HG03097 (cell line): Measurements from ENCODE around the gene C4orf54.

Experiments used
- ATAC-seq: cut with Tn5 transposase; IDR thresholded peaks from one replicate; pipeline ENCODE4 v1.9.1; 2021; ENCODE audit not compliant: unreplicated experiment, low FRiP score

C4orf54 gene

DNA sequence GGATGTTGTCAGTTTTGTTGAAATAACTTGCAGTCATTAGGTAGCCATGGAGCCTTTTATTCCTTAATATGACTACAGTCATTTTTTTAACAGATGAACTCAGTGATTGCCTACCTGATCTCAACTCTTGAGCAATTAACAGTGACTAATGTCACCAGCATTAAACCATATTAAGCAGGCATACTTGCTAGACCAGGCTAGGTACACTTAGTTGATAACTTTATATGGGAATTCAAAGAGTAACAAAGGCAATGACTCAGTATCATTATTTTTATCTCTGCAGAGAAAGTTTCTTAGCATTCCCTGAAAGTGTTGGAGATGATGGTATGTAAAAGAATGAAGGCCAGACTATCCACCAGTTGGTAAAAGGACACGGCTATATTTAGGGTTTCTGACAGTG, at the start of gene C4orf54:
Gene C4orf54 (minus strand): TSS at position 31 of the 400 bp plus-strand sequence. CDS start 3,180 bp downstream, outside the sequence.
- ATAC-seq = no peak

DNA sequence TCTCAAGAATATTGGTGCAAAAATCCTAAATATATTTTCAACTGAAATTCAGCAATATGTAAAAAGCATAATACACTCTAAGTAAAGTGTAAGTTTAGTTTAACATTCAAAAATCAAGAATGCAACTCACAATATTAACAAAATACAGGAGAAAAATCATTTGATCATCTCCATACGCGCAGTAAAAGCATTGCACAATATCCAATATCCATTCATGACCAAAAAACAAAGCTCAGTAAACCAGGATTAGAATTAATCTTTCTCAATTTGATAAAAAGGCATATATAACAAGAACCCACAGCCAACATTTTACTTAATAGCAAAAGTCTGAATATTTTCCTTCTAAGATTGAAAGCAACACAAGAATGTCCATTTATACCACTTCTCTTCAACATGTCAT, 48.3 kb upstream of the C4orf54 start:
- no peak for ATAC-seq

DNA sequence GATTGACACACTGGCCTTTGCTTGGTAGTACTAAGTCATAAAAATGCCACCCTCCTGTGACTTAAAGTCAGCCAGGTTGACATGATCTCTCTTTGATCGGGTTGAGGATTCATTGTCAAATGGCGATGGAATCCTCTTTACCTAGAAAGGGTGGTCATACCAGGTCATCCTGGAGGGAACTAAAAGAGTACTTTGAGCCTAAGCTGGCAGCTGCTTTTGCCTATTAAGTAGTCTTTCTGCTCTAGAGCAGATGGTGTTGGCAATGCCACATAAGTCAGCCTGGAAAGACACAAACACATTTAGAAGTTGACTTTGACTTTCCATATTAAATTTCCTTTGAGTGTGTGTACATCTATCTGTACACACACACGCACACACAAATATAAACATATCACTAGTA, 39.2 kb upstream of the C4orf54 start:
- ATAC-seq = no peak

DNA sequence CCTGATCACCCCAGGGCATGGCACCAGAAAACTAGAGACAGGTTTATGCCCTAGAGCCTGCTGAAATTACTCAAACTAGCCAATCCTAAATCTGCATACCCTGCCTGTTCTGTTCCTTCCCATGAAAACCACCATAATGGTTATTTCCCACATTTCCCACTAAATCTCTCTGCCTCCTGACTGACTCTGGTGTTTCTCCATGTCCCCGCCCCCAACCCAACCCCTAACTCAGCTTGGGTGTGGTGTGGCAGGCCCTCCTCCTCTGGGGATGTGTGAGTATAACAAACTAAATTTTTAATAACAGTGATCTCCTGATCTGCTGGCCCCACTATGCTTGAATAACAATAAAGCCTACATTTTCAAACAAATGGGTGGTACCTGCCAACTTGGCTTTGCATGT, 35.5 kb upstream of the C4orf54 start:
- no peak for ATAC-seq

DNA sequence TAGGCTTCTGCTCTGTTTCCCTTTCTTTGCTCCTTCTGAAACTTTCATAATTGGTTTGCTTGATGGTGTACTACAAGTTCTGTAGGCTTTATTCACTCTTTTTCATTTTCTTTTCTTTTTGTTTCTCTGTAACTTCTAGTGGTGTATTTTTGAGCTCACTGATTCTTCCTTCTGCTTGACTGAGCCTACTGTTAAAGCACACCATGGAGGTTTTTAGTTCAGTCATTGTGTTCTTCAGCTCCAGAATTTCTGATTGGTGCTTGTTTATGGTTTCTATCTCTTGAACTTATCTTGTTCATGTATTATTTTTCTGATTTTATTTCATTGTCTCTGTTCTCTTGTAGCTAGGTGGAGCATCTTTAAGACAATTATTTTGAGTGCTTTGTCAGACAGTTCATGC, 33.4 kb upstream of the C4orf54 start:
- ATAC-seq = no peak

DNA sequence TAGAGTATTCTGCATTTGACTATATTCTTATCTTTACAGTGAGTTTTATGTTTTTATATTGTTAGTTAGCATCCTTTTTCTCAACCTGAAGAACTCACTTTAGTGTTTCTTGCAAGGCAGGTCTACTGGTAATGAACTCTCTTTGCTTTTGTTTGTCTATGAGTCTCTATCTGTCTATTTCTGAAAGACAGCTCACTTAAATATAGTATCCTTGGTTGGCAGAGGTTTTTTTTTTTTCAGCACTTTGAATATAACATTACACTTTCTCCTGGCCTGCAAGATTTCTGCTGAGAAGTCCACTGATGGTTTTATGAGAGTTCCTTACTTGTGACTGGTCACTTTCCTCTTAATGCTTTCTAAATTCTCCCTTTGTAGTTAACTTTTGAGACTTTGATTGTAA, 32.8 kb upstream of the C4orf54 start:
- ATAC-seq = no peak

DNA sequence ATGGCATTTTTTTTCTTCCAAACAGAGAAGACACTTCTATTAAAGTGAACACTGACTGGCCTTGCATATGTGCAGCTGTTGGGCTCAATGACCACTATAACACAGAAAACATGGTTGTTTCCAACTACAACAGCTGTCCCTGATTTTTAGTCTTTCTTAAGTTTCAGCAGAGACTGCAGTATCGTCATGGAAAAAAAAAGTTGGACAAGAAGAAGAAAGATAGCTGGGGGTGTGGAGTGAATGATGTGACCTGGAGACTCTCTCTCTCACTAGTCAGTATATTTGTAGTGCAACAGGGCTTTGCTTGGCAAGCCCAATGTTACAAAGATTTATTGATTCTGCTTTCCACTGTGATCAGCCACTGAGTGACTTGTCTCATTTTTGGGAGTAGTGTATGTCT, 29.5 kb upstream of the C4orf54 start:
- no peak for ATAC-seq

DNA sequence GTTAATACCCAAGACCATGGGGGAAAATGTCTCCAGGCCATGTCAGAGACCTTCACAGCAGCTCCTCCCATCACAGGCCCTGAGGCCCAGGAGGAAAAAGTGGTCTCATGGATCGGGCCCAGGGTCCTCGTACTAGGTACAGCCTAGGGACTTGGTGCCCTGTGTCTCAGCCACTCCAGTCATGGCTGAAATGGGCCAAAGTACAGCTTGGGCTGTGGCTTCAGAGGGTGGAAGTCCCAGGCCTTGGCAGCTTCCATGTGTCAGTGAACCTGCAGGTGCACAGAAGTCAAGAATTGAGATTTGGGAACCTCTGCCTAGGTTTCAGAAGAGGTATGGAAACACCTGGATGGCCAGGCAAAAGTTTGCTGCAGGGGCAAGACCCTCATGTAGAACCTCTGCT, 27.6 kb upstream of the C4orf54 start:
- ATAC-seq = no peak

DNA sequence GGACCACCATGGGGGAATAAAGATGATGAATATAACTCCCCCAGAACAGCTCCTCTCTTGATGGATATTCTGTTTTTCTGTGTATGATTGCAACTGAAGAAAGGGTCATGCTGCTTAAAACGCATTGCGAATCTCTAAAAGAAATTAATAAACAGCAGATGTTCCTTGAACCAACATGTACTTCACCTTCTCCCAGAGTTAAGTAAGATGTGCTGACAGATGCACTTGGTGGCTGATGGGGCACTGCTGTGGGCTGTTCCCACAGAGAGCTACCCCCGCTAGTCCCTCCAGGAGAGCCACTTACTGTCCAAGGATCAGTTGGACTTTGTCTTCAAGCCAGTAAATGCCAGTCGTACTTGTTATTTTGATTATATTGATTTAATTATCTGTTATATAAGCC, 26.3 kb upstream of the C4orf54 start:
- no peak for ATAC-seq

DNA sequence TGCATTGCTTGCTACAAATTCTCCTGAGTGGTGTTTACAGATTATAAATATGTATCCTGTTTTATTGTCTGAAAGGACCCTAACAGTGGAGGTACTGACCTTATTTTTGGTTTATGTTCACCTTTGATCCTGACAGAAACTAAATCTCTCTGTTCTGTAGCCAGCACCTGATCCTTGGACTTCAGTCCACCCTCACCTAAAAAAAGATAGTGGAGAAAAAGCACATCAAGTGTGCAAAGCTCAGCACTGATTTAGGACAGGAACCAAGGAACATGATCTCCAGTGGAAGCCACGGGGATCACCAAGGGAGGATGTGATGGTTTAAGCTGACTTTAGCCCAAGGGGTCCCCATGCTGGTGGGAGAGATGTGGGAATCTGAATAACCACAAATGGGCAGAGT, 22.3 kb upstream of the C4orf54 start:
- ATAC-seq = no peak

DNA sequence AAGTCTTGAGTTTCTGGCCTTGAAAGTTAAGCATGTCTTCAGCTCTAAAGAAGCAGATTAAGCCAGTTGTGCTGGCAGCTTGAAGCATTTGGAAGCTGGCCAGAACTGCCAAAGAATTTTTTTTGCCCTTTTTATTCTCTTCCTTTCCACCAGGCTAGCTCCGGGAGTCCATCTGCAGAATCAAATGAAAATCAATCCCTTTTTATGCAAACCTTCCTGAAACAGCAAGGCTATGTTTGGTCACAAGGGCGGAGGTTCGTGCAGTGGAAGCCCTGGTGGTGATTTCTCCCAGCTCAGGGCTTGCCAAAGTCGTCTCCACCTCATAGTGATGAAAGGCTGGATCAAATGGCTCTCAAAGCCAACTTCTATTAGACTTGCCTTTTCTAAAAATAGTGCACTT, 21.6 kb upstream of the C4orf54 start:
- no peak for ATAC-seq

DNA sequence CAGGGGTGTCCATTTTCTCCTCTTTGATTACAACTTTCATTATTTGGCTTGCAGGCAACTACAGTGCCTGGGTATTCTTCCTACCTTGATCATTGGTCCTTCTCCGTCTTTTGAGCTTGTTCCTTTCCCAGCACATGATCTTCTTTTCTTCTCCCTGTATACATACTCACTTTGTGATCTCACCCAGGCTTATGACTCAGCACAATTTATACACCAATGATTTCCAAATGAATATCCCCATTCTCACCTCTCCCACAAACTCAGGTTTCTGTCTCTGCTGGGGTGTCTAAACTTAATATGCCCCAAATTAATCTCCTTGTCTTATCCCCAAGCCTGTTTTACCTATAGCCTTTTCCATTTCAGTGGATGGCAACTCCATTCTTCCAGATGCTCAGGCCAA, 19.5 kb upstream of the C4orf54 start:
- no peak for ATAC-seq

DNA sequence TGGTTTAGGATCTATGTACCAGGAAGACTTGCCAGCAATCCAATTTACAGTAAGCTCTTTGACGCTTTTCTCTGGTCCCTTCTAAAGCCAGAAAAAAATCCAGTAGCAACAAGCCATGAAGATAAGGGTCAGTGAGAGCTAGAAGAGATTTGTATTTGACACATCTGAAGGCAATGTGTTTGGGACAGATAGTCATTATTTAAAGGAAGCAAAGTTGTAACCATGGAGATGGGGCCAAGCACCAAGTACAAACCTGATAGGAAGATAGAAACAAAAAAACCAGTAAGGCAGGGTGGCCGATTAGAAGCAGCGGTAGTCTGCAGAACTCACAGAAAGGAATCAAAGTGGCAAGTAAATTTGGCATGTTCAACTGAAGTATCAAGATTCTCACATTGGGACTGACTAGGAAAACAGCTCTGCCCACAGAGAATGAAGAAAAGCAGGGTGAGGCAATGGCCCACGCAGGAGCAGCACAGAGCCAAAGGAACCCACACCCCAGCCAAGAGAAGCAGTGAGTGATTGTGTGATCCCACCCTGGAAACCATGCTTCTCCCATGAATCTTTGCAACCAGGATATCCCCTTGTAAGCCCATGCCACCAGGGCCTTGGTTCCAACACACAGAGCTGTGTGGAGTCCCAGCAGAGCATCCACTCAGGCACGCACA, 12.9 kb upstream of the C4orf54 start:
- ATAC-seq = no peak

DNA sequence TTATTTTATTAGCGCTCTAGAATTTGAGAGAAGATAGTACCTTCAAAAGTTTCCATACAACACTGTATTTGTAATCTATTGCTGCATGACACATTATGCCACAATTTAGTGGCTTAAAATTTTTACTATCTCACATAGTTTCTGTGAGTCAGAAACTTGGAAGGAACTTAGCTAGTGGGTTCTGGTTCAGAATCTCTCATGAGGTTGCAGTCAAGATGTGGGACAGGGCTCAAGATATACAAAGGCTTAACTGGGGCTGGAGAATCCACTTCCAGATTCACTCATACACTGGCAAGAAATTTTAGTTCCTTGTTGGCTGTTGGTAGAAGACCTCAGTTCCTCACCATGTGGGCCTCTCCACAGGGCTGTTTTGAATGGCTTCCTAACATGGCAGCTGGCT, 11.5 kb upstream of the C4orf54 start:
- ATAC-seq = no peak

DNA sequence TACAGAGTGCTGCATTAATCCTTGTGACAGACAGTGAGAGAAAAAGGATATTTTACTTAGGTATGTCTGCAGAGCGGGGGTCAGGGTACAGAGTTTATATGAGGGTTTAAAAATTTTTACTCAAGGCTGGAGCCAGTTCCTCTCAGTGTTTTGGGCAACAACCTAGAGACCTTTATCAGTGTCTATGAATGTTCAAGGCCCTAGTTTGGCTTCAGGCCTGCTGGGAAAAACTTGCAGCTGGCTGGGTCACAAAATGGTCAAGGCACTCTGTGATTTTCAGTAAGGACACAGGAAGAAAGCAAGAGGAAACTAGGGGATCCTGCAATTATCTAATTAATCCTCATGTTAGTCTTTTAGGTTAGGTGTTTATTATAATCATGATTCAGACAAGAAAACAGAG, 10.8 kb upstream of the C4orf54 start:
- ATAC-seq = no peak

DNA sequence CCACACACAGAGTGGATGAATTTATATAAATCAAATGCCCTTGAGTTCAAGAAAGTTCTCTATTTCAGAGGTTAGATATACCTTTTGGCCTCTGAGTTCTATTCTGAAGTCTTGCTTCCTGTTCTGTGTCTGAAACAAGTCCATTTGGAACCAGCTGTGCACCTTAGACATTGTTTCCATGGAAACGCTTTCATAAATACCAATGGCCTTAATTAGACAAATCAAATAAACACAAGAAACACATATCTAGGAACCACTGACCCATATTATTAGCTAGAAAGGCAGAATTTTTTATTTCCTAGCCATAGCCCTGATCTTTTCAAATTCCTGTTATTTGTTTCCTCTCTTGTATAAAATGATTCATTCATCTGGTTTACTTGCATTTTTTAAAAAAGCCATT, 8.4 kb upstream of the C4orf54 start:
- ATAC-seq = no peak

DNA sequence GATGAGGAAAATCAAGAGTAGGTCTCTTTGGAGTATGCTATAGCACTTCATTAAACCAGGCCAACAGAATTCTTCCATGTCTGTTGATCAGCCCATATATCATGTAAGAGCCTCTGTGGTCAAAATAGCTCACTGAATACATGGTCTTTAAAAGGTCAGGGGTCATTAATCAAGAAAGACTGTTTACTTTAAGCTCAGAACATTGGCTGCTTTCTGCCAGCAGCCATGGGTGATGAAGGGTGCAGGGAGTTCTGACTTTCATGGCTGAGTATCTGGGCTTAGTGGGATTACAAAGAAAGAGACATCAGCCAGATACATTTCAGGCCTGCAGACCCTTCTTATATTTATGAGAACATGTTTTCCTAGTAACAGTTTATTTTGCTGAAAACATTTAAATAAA, 7.1 kb upstream of the C4orf54 start:
- ATAC-seq = no peak

DNA sequence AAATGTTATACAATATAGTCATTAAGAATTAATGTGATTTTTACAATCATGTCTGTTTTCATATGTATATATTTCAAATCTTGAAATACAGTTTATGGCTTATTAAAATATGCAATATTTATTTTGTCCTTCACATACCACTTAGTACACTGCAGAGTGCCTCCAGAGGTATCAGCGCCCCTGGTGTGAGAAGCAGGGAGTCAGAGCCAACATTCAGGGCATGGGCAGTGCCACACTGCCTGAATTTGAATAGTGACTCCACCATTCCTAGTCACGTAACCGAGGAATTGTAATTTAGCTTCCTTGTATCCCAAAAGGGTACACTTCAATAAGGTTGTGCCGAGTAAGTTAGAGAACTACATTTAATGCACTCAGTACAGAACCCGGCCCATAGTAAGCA, 4.3 kb upstream of the C4orf54 start:
- no peak for ATAC-seq

DNA sequence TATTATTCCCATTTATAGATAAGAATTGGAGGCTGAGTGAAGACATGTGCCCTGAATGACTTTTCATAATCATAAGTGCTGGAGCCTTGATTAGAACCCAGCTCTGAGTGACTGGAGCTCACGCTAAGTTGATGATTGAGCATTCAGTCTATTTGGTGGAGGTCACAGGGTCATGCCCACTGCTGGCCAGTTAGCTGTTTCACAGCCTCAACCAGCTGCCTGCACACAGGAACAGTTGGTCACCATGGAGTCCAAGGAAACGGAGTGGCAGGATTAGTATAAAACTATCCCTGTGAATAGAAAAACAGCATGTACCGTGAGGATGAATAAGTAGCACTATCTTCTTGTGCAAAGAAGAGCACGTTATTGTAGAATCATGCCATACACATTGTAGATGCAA, 1.0 kb upstream of the C4orf54 start:
- no peak for ATAC-seq

DNA sequence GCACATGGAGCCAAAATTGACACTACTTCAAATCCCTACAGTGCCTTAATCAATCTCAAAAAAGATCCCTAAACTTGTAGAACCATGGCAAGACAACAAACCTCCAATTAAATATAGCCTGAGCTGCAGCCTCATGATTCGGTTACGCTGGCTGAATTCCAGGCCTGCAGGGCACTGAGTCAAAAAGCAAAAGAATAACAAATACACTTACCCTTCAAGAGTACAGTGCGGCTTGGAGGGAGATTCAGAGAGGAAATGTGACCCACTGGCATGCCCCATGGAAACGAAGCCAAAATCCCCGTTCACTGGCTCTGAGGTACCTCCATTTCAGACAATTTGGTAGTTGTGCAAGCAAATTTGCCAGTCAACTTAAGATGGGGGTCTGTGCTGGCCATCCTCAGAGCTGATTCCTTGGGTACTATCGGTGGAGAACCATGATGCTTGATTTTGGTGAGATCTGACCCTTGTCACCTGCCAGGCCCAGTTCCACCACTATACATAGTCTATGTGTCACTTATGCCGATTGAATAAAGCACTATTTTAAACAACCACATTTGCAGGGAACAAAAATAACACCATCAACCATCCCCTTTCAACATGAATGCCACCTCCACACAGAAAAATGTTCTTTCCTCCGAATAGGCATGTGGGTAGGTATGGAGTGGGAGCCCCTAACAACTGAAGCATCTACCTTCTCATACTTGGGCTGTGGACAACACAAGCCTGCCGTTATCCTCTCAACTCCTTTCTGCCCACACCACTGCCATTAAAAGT, 2.1 kb downstream of the C4orf54 start:
- no peak for ATAC-seq

DNA sequence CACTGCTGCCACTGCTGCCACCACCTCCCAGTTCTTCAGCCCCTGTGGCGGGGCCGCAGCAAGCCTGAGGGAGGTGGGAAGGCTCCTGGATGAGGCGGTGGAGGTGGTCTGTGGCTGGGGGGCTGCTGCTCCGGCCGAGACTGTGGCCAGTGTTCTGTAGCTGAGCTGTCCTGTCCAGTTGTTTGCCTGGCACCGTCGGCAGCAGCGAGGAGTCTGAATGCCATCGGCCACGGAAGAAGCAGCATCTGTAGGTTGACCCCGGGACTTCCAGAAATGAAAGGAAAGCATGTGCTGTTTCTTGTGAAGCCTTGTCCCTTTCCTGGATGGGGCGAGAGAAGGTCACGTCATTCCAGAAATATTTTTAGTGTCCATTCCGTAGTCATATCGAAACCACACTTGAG, 3.3 kb downstream of the C4orf54 start:
- no peak for ATAC-seq

DNA sequence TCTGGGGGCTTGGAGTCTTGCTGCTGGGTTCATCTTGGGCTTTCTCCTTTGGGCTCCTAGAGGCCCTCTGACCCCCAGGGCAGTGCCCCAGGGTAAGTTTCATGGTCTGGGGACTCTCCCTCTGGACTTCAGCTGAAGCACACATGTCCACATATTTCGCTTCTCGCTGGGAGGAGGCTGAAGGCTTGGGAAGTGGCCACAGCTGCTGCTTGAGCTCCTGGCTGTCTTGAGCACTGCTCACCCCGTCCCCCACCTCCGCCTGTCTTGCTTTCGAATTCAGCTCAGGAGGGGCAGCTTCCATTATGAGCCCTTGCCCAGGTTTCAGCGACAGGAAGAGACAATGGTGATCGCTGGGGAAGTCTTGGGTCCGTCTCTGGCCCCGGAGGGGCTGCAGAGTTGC, 3.7 kb downstream of the C4orf54 start:
- ATAC-seq = no peak
